SW480 (cell line): Measurements from ENCODE around the gene STX16.

Experiments
- DNase-seq: peaks from one replicate; pipeline ENCODE4 v3.0.0-alpha.2; 2016; ENCODE audit warnings: low spot score

Gene STX16

GRCh38 chr20:58698741-58699622 lies 47.9 kb downstream of the STX16 start:
- DNase-seq, result no peak

GRCh38 chr20:58699623-58700107 lies 48.6 kb downstream of the STX16 start:
- no peak for DNase-seq

GRCh38 chr20:58700121-58700821 lies 49.2 kb downstream of the STX16 start:
- DNase-seq, result no peak

GRCh38 chr20:58700823-58701222 lies 49.7 kb downstream of the STX16 start:
- DNase-seq, result no peak

GRCh38 chr20:58701431-58702160 lies 50.5 kb downstream of the STX16 start:
- no peak for DNase-seq

- no peak for DNase-seq
Observed at GRCh38 chr20:58702161-58702510, 51.1 kb downstream of the STX16 start.

- DNase-seq, result no peak
Observed at GRCh38 chr20:58702859-58703648, 52.0 kb downstream of the STX16 start.

GRCh38 chr20:58703765-58704371 lies 52.8 kb downstream of the STX16 start:
- DNase-seq, result no peak

GRCh38 chr20:58705208-58705926 lies 54.3 kb downstream of the STX16 start:
- no peak for DNase-seq

GRCh38 chr20:58706150-58706892 lies 55.2 kb downstream of the STX16 start:
- no peak for DNase-seq

GRCh38 chr20:58706975-58707681 lies 56.0 kb downstream of the STX16 start:
- no peak for DNase-seq

- no peak for DNase-seq
Observed at GRCh38 chr20:58707770-58708169, 56.7 kb downstream of the STX16 start.

- no peak for DNase-seq
Observed at GRCh38 chr20:58708246-58708931, 57.3 kb downstream of the STX16 start.

GRCh38 chr20:58709013-58709702 lies 58.1 kb downstream of the STX16 start:
- DNase-seq, result no peak

- no peak for DNase-seq
Observed at GRCh38 chr20:58709703-58710039, 58.6 kb downstream of the STX16 start.

GRCh38 chr20:58710481-58711265 lies 59.6 kb downstream of the STX16 start:
- DNase-seq, result no peak

GRCh38 chr20:58711266-58712051 lies 60.4 kb downstream of the STX16 start:
- DNase-seq, result no peak
